WI38 (cell line): ENCODE measurements around the gene CEPT1.

ENCODE experiments used
- H3K4me3 ChIP-seq: 2 replicates; pipeline ENCODE4 v1.5.1; 2011; ENCODE audit warnings: low read depth, mild to moderate bottlenecking, control low read depth, low read length
- CTCF ChIP-seq: IDR thresholded peaks from 2 replicates; pipeline ENCODE4 v1.5.1; 2012; ENCODE audit warnings: low read depth, mild to moderate bottlenecking, control low read depth, low read length

CEPT1 gene

GRCh38 chr1:111172463-111172862 lies 32.4 kb downstream of the CEPT1 start:
- no peak for TF ChIP-seq CTCF
- no peak overlapping the region for H3K4me3 ChIP-seq

- TF ChIP-seq CTCF, result no peak
Measured at GRCh38 chr1:111174070-111174469, 34.0 kb downstream of the CEPT1 start.

GRCh38 chr1:111175349-111175748 lies 35.3 kb downstream of the CEPT1 start:
- no peak for TF ChIP-seq CTCF
- no peak overlapping the region for H3K4me3 ChIP-seq

More at GRCh38 chr1:111174070-111174469, 34.0 kb downstream of the CEPT1 start:
- no peak overlapping the region for H3K4me3 ChIP-seq

- TF ChIP-seq CTCF, result no peak
- H3K4me3 ChIP-seq, result no peak overlapping the region
Measured at GRCh38 chr1:111176678-111177077, 36.7 kb downstream of the CEPT1 start.

GRCh38 chr1:111179968-111180533 lies 40.0 kb downstream of the CEPT1 start:
- no peak overlapping the region for H3K4me3 ChIP-seq
- TF ChIP-seq CTCF, result no peak

GRCh38 chr1:111182052-111182451 lies 42.0 kb downstream of the CEPT1 start:
- no peak for TF ChIP-seq CTCF
- no peak overlapping the region for H3K4me3 ChIP-seq

- no peak for TF ChIP-seq CTCF
- H3K4me3 ChIP-seq, result no peak overlapping the region
Measured at GRCh38 chr1:111183308-111184069, 43.5 kb downstream of the CEPT1 start.
